Esophagus mucosa (tissue), 1 donor: Measurements from ENCODE around the gene EGLN2. TPM values are rescaled to one million over a fixed set of nuclear protein-coding genes. Genes with fewer than 3 reads are reported as not detected.
"Not testable (repeated sequence)": the region's sequence is repeated elsewhere in the genome, so short reads cannot be mapped to it uniquely, and the experiment has no call there.

ENCODE experiments used
- ATAC-seq: fragments of 200-7000 bp; cut with Tn5 transposase; one replicate; pipeline ENCODE4 v1.9.1; 2020
- total RNA-seq: library from RNA; stranded (reverse); gene quantifications from one replicate; pipeline ENCODE4 v1.2.4, GENCODE V29; 2023
- donor health status: DM: yes; HTN: yes; CAD: no.

EGLN2 gene
- total RNA-seq, 1 donor from 2014 or later: 32.1 TPM

DNA sequence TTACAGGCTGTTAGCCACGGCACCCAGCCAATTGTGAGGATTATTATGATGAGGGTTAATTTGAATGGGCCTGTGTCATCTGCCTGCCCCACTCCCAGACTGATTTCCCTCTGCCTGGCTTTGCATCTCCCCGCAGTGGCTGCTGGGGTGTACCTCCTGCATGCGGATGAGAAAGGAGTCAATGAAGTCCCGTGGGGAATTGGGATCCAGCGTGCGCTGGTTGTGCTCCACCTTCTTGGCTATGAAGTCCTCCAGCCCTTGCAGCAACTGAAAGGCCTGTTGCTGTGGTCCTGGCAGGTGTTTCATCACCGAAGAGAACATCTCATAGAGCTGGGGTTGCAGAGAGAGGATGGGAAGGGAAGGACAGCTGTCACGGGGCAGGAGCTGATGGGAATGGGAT lies 47.7 kb downstream of the EGLN2 start:
- not testable (repeated sequence) for ATAC-seq

- not testable (repeated sequence) for ATAC-seq
Observed at GRCh38 chr19:40850277-40850676, 51.3 kb downstream of the EGLN2 start, which contains the start of gene CYP2A6. TSS of gene CYP2A6 (minus strand) at chr19:40850447. CDS start at chr19:40850426, 21 bp downstream.

- not testable (repeated sequence) for ATAC-seq
Observed at GRCh38 chr19:40852467-40853152, 53.6 kb downstream of the EGLN2 start.

Other genes with a start within 250 kb of the EGLN2 start
- gene SHKBP1, start 222.3 kb upstream of the EGLN2 start, total RNA-seq: 42.8 TPM
- 68.1 TPM for gene LTBP4, start 197.8 kb upstream of the EGLN2 start, total RNA-seq
- 11.0 TPM for gene NUMBL, start 108.5 kb upstream of the EGLN2 start, total RNA-seq
- 18.7 TPM for gene COQ8B, start 82.3 kb upstream of the EGLN2 start, total RNA-seq
- gene ITPKC, start 82.1 kb upstream of the EGLN2 start, total RNA-seq: 59.5 TPM
- 5.4 TPM for gene ACTMAP, start 48.7 kb upstream of the EGLN2 start, total RNA-seq
- gene SNRPA, start 48.0 kb upstream of the EGLN2 start, total RNA-seq: 69.8 TPM
- gene MIA, start 23.7 kb upstream of the EGLN2 start, total RNA-seq: 7.5 TPM
- gene RAB4B, start 20.9 kb upstream of the EGLN2 start, total RNA-seq: 17.8 TPM
- 0.24 TPM for gene CYP2A6, start 51.3 kb downstream of the EGLN2 start, total RNA-seq
- gene CYP2A7, start 83.0 kb downstream of the EGLN2 start, total RNA-seq: not detected
- gene CYP2B6, start 192.1 kb downstream of the EGLN2 start, total RNA-seq: not detected